Stimulated activated CD8-positive, alpha-beta memory T cell treated with anti-CD3 and anti-CD28 coated beads, Interleukin-2, amount 100 ng/mL, for 1 hour (primary cell): ENCODE results near the gene ZNF471.

Experiments used
- DNase-seq, 2 donors: peaks; one replicate each; pipeline ENCODE4 v3.0.0-alpha.2; 2020; ENCODE audit warnings: low read depth in 2 of 2

The ZNF471 gene

DNA sequence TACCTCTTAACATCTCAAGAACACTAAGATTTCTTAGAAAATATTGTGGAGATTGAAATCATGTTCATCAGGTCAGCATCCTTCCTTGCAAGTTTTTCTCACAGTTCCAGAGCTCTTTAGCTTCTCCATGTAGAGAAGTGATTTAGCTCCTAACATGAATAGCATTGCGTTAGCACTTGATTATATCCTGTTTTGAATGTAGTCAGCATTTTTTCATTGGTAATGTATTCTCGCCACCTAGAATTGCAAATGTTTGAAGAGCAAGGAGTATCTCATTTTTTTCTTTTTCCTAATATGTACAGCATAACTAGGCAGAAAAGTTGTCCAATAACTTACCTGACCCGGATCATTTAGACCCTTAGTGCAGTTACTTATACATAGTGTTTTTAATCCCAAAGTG is 66.3 kb downstream of the ZNF471 start:
- no peak for DNase-seq

GRCh38 chr19:56577719-56578602 is 70.3 kb downstream of the ZNF471 start:
- DNase-seq, result no peak
